Stimulated activated CD4-positive, alpha-beta T cell treated with anti-CD3 and anti-CD28 coated beads, Interleukin-4, amount 100 ng/mL, for 4 hours (primary cell): ENCODE measurements around the gene SUMF1.

Experiments used
- DNase-seq, 2 experiments: peaks; one replicate each; pipeline ENCODE4 v3.0.0-alpha.2; 2020

Gene SUMF1

GRCh38 chr3:4466741-4467521 lies at the start of gene SUMF1:
TSS of gene SUMF1 (minus strand) at chr3:4467269. CDS start at chr3:4467245, 24 bp downstream.
- peak; percentile 66 to 69 for DNase-seq

- no peak for DNase-seq
These were observed 49.0 kb upstream of the SUMF1 start for GRCh38 chr3:4515916-4516579.

GRCh38 chr3:4514916-4515315 lies 47.8 kb upstream of the SUMF1 start:
- DNase-seq = no peak

- no peak for DNase-seq
These were observed 47.3 kb upstream of the SUMF1 start for GRCh38 chr3:4514321-4514720.

GRCh38 chr3:4512895-4513616 lies 46.0 kb upstream of the SUMF1 start:
- DNase-seq = no peak

- DNase-seq = no peak
These were observed 44.6 kb upstream of the SUMF1 start for GRCh38 chr3:4511491-4512262.

GRCh38 chr3:4509983-4510755 lies 43.1 kb upstream of the SUMF1 start:
- no peak for DNase-seq

- DNase-seq = no peak
These were observed 42.0 kb upstream of the SUMF1 start for GRCh38 chr3:4509043-4509442.

- no peak for DNase-seq
These were observed 41.2 kb upstream of the SUMF1 start for GRCh38 chr3:4508048-4508981.

- DNase-seq = no peak
These were observed 40.0 kb upstream of the SUMF1 start for GRCh38 chr3:4507024-4507596.

GRCh38 chr3:4506559-4507023 lies 39.5 kb upstream of the SUMF1 start:
- no peak for DNase-seq

- no peak for DNase-seq
These were observed 38.9 kb upstream of the SUMF1 start for GRCh38 chr3:4505688-4506558.

- peak in 1 of 2 experiments; percentile 36 for DNase-seq
These were observed 37.5 kb upstream of the SUMF1 start for GRCh38 chr3:4504340-4505261.

GRCh38 chr3:4503050-4503449 lies 36.0 kb upstream of the SUMF1 start:
- no peak for DNase-seq

- DNase-seq = no peak
These were observed 34.9 kb upstream of the SUMF1 start for GRCh38 chr3:4501927-4502326.

- no peak for DNase-seq
These were observed 34.4 kb upstream of the SUMF1 start for GRCh38 chr3:4501437-4501836.

GRCh38 chr3:4498446-4498845 lies 31.4 kb upstream of the SUMF1 start:
- no peak for DNase-seq

GRCh38 chr3:4497843-4498324 lies 30.8 kb upstream of the SUMF1 start:
- DNase-seq = no peak
